Measurements from ENCODE around the gene ZNF92. TPM values are rescaled to one million over a fixed set of nuclear protein-coding genes. Genes with fewer than 3 reads are reported as not detected.
"Not testable (repeated sequence)": the region's sequence is repeated elsewhere in the genome, so short reads cannot be mapped to it uniquely, and the experiment has no call there.

Gene ZNF92
- total RNA-seq, 1 donor from 2014 or later = 17.3 TPM

DNA sequence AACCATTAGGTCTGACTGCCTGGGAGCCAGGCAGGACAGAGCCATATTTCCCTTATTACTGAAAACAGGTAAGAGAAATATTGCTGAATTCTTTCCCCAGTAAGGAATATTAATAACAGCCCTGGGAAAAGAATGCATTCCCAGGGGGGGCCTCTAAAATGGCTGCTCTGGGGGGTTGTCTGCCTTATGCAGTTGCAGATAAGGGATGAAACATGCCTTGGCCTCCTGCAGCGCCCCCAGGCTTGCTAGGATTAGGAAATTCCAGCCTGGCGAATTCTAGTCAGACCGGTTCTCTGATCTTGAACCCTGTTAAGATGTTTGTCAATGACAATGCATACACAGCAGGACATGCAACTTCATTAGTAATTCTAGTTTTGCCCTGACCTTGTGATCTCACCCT is 49.6 kb downstream of the ZNF92 start:
- DNase-seq (ENCODE audit: low spot score) = not testable (repeated sequence)

DNA sequence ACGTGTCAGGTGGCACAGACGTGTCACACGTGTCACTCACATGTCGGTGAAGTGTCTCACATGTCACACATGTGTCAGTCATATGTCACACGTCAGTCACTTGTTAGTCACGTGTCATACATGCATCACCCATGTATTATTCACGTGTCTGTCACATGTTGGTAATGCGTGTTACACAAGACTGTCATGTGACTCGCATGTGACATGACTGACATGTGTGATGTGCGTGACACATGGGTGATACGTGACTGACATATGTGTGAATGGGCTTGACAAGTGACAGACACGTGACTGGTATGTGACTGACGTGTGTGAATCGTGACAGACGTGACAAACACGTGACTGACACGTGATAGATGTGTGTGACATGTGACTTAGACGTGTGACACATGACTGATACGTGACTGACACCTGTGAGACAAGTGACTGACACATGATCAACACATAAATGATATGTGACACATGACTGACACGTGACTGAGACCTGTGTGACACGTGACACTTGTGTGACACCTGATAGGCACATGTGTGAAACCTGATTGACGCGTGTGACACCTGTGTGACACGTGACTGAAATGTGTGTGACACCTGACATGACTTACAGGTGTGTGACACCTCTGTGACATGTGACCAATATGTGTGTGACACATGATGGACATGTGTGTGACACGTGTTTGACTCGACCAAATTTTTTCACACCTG is 56.1 kb downstream of the ZNF92 start:
- DNase-seq (ENCODE audit: low spot score) = no peak

- no peak for DNase-seq (ENCODE audit: low spot score)
These were observed 56.9 kb downstream of the ZNF92 start for GRCh38 chr7:65430344-65431186.

DNA sequence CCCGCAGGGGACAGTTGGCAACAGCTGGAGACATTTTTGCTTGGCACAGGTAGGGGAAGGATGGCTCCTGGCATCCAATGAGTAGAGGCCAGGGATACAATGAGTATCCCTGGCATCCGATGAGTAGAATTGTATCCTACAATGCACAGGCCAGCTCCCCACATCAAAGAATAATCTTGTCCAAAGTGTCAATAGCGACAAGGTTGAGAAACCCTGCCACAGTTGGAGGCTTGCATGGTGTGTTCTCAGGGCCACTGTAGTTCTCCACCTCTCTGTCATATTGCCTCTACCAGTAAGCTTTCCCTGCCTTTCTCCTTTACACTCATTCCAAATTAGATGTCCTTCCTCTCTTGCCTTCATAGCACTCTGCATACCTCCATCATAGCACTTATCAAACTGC is 60.7 kb downstream of the ZNF92 start:
- no peak for DNase-seq (ENCODE audit: low spot score)

- DNase-seq (ENCODE audit: low spot score) = no peak
These were observed 62.5 kb downstream of the ZNF92 start for GRCh38 chr7:65436163-65436562.

GRCh38 chr7:65438598-65438997 is 64.9 kb downstream of the ZNF92 start:
- DNase-seq (ENCODE audit: low spot score) = no peak

GRCh38 chr7:65441010-65441409 is 67.4 kb downstream of the ZNF92 start:
- DNase-seq (ENCODE audit: low spot score) = no peak

DNA sequence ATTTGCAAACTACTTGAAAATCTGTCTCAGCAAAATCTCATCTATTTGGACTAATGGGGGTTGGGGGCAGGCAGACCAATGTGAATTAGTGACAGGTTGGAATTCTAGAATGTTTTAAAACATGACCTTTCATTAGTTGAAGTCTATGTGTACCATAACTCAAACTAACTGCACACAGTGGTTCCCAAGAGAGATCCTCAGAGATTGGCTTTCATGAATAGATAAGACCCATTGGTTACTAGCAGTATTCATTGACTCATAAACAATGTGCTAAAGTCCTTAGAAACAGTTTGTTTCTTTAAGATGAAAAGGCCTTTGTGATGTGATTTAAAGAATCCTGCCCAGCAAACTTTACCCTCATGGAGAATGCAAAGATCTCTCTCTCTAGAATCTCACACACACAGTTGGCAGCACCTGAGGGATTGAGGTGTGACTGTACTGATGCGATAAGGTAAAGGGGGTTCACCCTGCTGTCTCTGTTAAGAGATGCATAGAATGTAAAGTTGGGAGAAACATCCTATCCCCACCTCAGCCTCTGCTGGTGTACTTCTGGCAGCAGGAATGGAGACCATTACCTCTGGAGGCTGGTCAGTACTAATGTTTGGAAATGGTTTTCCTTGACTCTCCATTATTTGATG is 70.7 kb downstream of the ZNF92 start:
- DNase-seq (ENCODE audit: low spot score) = no peak

GRCh38 chr7:65444899-65445823 is 71.5 kb downstream of the ZNF92 start:
- no peak for DNase-seq (ENCODE audit: low spot score)

GRCh38 chr7:65447041-65447440 is 73.4 kb downstream of the ZNF92 start:
- not testable (repeated sequence) for DNase-seq (ENCODE audit: low spot score)

DNA sequence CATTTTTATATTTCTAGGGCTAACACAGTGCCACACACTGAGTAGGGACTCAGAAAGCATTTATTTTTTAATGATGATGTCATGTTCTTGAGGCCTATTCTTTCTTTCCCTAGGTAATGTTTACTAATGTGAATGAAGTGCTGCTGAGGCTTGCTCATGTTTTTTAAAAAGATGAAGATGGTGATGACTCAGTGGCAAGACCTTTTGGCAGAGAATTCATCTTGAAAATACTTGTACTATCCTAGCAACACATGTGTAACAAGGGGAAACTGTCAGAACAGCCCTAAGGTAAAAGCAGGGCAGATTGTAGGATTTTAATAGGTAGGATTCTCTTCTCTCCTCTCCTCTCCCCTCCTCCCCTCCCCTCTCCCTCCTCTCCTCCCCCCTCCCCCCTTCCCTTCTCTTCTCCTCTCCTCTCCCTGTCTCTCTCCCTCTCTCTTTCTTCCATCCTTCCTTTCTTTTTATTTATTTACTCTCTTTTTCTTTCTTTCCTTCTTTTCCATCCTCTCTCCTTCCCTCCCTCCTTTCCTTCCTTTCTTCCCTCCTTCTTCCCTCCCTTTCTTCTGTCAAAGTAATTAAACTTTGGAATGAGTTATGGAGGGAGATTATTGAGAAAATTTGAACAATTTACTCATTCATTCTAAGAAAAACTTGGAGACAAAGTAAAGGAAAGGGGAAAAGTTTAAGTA is 75.3 kb downstream of the ZNF92 start:
- DNase-seq (ENCODE audit: low spot score) = no peak

DNA sequence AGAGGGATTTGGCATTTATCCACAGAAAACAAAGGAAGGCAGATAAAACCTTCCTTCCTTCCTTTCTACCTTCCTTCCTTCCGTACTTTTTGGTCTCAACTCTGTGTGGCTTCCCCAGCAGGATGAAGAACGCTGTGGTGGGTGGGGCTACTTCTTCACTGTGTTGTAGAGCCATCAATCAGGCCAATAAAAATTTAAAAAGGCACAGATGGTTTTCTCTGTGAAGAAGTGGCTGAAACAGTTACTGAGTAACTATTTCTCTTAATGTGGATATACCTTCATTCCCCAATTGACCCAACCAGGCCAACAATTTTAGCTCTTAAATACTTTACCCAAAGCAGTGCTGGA is 75.8 kb downstream of the ZNF92 start:
- no peak for DNase-seq (ENCODE audit: low spot score)

All from umbilical cord (tissue), 2 donors.